SKM-1 (cell line): ENCODE data around the gene ATP10D.

Experiments
- DNase-seq: peaks from one replicate; lab custom pipeline; 2025; ENCODE audit not compliant: unreplicated experiment; lab: John Stamatoyannopoulos, UW

ATP10D gene

GRCh38 chr4:47485047-47485692 is at the start of gene ATP10D:
TSS of gene ATP10D (plus strand) at chr4:47485275. CDS start at chr4:47512541, 27,266 bp downstream.
- peak; percentile 80 for DNase-seq

GRCh38 chr4:47442980-47443379 is 42.1 kb upstream of the ATP10D start:
- peak; percentile 80 for DNase-seq

- DNase-seq: peak; percentile 16
These were observed 41.0 kb upstream of the ATP10D start for GRCh38 chr4:47444031-47444430.

GRCh38 chr4:47451657-47452056 is 33.4 kb upstream of the ATP10D start:
- DNase-seq: no peak

- DNase-seq: no peak
These were observed 22.3 kb upstream of the ATP10D start for GRCh38 chr4:47462799-47463234.

GRCh38 chr4:47463235-47463956 is 21.7 kb upstream of the ATP10D start, which contains the start of gene COMMD8:
TSS of gene COMMD8 (minus strand) at chr4:47463702. CDS start at chr4:47463651, 51 bp downstream.
- DNase-seq: peak; percentile 86

GRCh38 chr4:47465004-47465403 is 20.1 kb upstream of the ATP10D start:
- peak; percentile 57 for DNase-seq

- no peak for DNase-seq
These were observed 18.9 kb upstream of the ATP10D start for GRCh38 chr4:47466056-47466785.

GRCh38 chr4:47468706-47469365 is 16.2 kb upstream of the ATP10D start:
- no peak for DNase-seq

GRCh38 chr4:47469951-47470350 is 15.1 kb upstream of the ATP10D start:
- DNase-seq: no peak

- DNase-seq: no peak
These were observed 14.0 kb upstream of the ATP10D start for GRCh38 chr4:47471064-47471463.

- no peak for DNase-seq
These were observed 13.5 kb upstream of the ATP10D start for GRCh38 chr4:47471591-47471990.

GRCh38 chr4:47473141-47473750 is 11.8 kb upstream of the ATP10D start:
- no peak for DNase-seq

- DNase-seq: no peak
These were observed 10.3 kb upstream of the ATP10D start for GRCh38 chr4:47474799-47475198.

GRCh38 chr4:47475411-47475810 is 9.7 kb upstream of the ATP10D start:
- no peak for DNase-seq

- no peak for DNase-seq
These were observed 6.3 kb upstream of the ATP10D start for GRCh38 chr4:47478804-47479203.

GRCh38 chr4:47482326-47482725 is 2.7 kb upstream of the ATP10D start:
- DNase-seq: no peak

GRCh38 chr4:47483745-47484144 is 1.3 kb upstream of the ATP10D start:
- DNase-seq: no peak

GRCh38 chr4:47484168-47484567 is 907 bp upstream of the ATP10D start:
- DNase-seq: no peak

- no peak for DNase-seq
These were observed 693 bp downstream of the ATP10D start for GRCh38 chr4:47485768-47486167.

GRCh38 chr4:47486231-47486673 is 1.2 kb downstream of the ATP10D start:
- no peak for DNase-seq
